A549 treated with CORT108297 at 1 μM for 4 hours (cell line): ENCODE measurements around the gene KLKB1. TPM values are rescaled to one million over a fixed set of nuclear protein-coding genes. Genes with fewer than 3 reads are reported as not detected.

Experiments
- total RNA-seq: library from RNA; stranded (reverse); fragments of 200-300 nt; extraction: Qiagen RNA extraction; gene quantifications from 5 replicates; pipeline ENCODE4 v1.2.3, GENCODE V29; 2022

Gene KLKB1
- 0.07 TPM in 1 of 5 replicates, not detected in the others for total RNA-seq

DNA sequence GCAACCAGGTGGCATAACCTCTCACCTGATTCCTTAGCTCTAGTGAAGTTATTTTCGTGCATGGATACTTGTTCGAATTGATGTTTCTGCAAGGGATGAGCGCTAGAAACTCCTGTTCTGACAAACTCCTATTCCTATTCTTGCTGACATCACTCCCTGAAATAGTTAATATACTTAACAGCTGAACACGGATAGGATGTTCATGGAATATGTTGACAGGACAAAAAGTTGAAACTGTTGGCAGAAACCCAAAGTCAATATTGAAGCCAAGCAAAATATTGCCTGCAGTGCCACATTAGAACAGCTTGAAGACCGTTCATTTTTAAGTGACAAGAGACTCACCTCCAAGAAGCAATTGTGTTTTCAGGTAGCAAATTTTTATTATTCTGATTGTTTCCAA lies at the start of gene KLKB1:
TSS of gene KLKB1 (plus strand) at position 287 of the 400 bp plus-strand sequence. CDS start 689 bp downstream, outside the sequence.

DNA sequence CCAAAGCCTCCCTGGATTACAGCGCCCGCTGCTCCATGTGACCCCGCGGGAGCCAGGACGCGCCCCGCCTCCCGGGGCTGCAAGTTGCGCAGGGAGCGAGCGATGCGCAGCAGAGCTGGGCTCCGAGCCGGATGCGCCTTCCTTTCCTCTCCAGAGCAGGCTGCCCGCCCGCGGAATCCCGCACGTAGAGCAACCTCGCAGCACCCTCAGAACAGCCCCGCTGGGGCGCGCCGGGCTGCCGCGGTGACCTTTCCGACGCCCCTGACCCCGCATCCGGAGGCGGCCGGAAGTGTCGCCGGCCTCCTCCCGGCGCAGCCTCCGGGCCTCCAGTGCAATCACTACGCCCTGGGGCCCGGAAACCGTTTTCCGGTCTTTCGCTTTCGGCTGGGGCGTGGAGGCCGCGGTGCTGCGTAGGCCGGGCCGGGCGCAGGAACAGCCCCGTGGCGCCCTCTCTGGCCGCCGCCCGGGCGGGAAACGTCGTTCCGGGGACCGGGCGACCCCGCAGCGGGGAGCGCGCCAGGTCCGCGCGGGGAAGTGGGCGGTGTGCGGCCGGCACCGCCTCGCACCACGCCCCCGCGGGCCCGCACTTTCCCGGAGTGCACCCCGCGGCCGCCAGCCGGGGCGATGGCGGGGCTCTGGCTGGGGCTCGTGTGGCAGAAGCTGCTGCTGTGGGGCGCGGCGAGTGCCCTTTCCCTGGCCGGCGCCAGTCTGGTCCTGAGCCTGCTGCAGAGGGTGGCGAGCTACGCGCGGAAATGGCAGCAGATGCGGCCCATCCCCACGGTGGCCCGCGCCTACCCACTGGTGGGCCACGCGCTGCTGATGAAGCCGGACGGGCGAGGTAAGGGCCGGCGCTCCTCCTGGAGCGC lies 35.9 kb upstream of the KLKB1 start, which contains the start of gene CYP4V2:
TSS of gene CYP4V2 (plus strand) at position 368 of the 866 bp plus-strand sequence. CDS start at position 625, 257 bp downstream.

DNA sequence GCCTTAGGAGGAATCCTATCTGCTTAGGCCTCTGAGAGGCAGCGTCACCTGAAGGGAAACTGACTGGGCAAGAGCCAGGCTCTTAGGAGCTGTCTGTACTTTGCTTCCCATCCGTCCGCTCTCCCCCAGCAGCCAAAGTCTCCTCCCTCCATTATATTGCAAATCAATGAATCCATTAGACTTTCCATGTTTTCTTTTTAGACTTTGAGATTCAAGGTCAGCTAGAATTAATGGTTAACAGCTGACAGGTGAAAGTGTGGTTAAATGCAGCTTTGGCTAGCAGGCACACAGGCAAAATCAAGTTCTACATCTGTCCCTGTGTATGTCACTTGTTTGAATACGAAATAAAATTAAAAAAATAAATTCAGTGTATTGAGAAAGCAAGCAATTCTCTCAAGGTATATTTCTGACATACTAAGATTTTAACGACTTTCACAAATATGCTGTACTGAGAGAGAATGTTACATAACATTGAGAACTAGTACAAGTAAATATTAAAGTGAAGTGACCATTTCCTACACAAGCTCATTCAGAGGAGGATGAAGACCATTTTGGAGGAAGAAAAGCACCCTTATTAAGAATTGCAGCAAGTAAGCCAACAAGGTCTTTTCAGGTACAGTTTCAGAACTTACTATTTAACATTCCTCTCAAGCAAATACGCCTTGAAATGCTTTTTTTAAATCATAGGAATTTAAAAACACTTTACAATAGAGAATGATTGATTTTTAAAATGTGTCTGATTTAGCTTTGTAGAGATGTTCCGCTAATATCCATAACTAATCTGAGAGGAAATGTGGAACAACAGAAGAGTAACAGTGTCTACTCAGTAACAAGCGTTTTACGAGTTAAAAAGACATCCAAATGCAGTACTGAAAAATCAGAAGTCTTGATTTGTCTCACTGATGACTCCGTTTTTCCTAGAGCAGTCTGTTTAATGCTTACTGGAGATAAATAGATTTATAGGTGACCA lies 38.7 kb downstream of the KLKB1 start, which contains the start of gene F11:
TSS of gene F11 (plus strand) at position 507 of the 970 bp plus-strand sequence. CDS start 948 bp downstream, outside the sequence.

Other genes starting within 250 kb of the KLKB1 start
- gene TLR3, start 158.4 kb upstream of the KLKB1 start, total RNA-seq = 0.29 to 0.52 TPM (median 0.41 TPM) in 5 replicates
- gene FAM149A, start 122.8 kb upstream of the KLKB1 start, total RNA-seq = 1.4 to 1.8 TPM (median 1.7 TPM) in 5 replicates
- 2.7 to 3.8 TPM (median 2.8 TPM) in 5 replicates for gene CYP4V2, start 35.9 kb upstream of the KLKB1 start, total RNA-seq
- not detected in 5 replicates for gene F11, start 38.7 kb downstream of the KLKB1 start, total RNA-seq